Activated T-cell treated with anti-CD3 and anti-CD28 coated beads for 4 hours (primary cell): ENCODE measurements around the gene HMX1.

ENCODE experiments used
- DNase-seq: peaks from one replicate; pipeline ENCODE4 v3.0.0-alpha.2; 2020

Gene HMX1

DNA sequence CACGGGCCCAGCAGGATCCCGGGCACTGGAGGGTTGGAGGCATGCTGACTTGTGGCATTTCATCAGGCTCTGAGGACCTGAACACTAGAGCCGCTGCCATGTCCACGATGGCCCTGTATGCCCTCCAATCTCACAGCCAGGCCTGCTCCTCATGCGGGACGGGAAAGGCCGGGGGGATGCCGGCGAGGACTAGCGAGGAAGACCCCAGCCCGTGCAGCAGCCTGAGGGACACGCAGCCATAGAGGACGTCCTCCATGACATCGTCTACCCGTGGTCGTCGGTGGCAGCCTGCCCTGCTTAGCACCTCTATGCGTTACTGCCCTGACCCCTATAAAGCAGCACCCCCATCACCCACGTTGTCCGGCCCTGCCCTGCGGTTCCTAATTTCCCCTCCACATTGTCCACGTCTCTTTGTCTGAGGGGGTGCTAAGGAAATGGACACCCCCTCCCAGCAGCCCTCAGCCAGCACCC is 32.6 kb downstream of the HMX1 start:
- DNase-seq: no peak

- no peak for DNase-seq
These were observed 33.2 kb downstream of the HMX1 start for GRCh38 chr4:8838296-8838960.

DNA sequence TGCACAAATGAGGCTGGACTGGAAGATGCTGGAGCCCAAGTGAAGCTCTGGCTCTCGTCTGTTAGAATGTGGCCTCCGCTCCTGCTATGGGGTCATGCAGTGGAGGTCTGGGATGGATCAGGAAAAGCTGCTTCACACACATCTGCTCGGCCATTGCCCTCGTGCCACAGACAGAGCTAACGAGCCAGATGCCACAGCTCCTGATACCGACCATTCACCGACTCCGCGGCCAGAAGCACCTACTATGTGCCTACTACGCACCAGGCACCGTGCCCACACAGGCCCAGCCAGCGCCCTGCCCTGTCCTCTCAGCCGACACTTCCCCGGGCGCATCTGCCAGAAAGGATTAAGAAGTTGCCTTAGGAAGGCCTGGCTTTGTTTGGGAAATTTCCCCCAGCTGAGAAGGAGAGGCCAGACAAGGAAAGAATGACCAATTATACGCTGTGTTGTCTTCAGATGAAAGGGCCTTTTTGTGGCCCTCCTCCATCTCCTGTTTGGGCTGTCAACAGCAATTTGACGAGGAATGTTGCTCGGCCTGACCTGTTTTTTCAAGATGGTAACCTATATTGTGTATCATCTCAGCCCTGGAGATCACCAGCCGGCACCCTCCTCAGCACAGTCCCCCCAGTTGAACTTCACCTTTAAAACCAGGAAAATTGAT is 34.3 kb downstream of the HMX1 start:
- no peak for DNase-seq

DNA sequence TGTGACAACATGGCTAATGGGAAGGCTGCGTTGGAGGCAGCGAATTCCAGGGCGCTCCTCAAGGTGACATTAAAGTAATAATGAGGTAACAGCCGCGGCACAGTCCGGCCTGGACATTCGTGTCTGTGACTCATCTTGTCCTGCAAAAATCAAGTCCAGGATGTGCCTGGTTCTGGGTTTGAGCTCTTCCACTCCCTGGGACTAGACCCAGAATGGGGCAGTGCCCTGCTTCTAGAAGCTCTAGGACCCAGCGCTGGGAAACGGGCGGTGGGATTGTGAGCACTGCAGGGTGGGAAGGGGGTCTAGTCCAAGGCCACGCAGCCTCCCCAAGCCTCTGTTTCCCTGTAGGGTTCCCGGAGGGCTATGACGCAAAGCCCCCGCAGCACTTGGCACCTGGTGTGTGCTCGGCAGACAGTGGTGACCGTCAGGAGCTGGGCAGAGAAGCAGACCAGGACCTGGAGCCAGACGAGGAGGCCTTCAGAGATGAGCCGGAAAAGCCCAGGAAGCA is 34.9 kb downstream of the HMX1 start:
- no peak for DNase-seq

DNA sequence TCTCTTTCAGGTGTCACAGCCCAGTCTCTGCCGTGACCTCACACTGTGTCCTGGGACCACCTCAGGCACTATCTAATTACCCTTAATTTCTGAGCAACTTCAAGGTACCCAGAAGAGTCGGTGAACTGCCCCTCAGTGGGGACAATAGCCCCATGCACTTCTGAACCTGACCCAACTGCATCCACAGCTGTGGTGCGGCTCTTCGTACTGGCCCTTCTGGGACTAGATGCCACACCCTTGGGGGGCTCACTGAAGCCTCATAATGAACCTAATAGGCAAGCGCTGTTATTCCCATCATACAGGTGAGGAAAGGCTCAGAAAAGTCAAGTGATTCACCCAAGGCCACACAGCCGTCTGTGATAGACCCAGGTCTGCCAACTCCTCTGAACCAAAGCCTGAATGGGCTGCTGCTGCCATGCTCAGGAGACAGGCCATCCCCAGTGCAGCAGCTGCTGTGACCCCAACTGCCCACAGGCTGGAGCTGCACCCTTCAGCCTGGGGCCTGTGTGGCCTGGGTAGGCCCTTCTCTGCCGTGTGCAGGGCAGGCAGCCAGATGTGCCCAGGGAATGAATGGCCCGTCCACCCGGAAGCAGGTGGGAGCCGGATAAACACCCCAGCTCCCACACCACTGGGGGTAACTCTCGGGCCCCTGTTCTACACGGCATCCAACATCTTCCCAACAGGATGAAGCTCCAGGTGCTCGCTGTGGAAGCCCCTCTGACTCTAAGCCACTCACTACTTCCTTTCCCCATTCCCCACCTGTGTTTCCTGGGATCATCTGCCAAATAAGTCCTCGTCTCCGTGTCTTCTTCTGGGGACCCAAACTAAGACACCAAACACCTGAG is 35.9 kb downstream of the HMX1 start:
- DNase-seq: no peak

DNA sequence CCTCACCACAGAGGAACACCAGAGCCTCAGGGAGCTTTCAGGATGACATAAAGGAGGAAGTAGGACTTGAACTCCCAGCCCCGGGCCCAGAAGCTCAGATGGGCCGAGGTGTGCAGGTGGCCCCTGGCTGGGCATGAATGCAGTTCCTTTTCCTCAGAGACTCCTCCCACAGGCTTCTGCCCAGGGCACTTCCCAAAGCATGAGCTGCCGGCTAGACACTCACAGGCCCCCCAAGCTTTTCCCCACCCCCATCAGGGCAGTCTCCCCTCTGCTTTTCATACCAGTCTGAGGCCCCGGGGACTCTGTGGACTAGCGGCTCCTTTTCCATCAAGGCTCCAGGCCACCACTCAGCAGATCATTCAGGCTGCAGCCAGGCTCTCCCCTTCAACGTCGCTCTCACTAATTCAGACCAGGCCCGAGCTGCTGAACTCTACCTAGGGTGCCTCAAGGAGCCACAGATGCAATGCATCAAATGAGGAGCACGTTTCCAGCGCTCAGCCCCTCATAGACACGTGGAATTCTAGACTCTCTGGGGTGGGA is 36.9 kb downstream of the HMX1 start:
- no peak for DNase-seq

DNA sequence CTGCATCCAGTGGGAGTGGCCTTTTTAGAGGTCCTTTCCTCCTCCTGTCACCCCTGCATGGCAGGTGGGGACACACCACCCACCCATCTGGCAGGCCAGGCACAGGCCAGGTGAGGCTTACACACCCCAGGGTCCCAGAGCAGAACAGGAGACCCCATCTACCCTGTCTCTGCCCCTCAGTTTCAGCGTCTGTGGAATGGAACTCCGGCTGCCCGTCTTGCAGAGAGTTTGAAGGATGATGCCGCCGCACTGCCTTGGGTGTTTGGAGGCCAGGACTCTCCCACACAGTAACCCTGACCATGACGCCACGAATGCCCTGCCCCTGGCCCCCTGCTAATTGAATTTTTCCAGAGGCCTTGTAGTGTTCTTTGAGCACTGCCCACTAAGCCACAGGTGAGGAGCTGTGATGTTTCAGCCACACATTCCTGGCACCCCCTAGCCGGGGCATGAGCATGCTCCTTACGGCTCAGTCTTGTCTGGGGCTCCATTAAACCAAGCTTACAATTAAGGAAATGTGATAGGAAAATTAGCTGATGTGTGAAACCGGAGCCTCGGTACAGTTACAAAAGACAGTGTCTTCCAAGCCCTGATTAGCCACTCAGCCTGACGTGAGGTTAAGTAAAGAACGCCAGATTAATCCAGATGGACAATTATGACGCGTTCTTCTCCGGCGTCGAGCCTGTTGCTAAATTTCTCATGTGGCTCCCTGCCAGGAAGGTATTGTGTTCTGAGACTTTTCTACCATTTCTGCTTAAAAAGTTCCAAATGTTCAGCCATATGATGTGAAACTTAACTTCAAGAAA is 39.3 kb downstream of the HMX1 start:
- DNase-seq: no peak

DNA sequence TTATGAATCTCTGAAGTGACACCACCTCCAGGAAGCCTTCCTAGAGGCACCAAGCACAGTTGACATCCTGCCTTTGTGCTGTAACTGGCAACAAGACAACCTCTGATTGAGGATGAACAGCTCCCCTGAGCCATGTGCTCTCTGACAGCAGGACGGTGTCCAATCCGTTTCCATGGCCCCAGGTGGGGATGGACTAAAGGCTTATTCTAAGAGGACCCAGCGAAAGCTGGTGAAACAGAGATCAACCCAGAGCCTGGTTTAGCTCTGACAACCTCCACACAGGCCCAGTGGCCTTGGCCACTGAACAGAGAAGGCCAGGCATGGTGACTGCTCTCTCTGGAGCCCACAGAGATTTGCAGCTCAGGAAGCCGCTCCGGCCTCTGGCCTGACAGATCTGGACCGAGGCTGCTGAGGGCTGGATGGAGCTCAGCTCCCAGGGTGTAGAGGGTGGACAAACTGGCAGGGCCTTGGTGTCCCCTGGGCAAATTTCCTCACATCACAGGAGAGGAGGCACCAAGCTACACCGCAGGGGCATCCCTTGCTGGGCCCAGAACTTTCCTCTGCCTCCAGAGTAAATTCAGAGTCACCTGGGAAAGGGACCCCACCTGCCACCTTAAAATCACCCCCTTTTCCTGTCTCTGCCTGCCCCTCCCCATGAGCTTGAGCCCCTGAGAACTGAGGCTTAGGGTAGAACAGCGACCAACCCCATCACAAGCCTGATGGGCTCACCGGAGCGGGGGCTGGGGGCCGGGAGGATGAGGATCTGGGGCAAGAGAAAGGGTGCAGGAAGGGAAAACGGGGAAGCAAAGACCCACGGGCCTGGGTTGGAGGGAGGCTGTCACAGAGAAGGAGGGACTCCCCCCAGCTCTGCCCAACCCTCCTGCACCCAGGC is 40.2 kb downstream of the HMX1 start:
- DNase-seq: no peak

GRCh38 chr4:8830611-8831200 is 40.9 kb downstream of the HMX1 start:
- DNase-seq: no peak

GRCh38 chr4:8830056-8830455 is 41.6 kb downstream of the HMX1 start:
- no peak for DNase-seq

DNA sequence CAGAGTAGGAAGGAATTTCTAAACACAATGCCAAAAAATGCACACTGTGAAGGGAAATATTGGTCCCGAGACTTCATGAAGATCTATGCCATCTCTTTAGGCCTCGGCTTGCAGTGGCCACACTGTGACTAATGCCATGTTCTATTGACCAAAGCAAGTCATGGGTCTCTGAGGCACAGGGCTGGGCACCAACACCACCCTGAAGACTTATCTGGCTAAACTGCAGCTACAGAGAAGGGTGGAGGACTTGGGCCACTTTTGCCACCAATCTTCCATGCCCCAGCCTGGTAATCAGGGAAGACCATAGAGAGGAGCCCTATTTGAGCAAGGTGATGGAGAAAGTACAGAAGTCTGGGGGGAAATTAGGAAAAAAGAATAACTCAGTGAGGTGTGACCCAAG is 42.1 kb downstream of the HMX1 start:
- DNase-seq: no peak

DNA sequence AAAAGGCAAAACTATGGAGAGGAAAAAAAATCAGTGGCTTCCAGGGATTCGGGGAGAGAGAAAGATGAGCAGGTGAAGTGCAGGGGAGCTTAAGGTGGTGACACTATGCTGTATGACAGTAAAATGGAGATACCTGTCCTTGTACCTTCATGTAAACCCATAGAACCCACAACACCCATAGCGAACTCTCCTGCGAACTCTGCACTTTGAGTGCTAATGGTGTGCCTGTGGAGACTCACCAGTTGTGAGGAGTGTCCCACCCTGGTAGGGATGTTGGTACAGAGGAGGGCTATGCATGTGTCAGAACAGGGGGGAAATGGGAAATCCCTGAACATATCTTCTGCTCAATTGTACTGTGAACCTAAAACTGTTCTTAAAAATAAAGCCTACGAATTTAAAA is 42.8 kb downstream of the HMX1 start:
- no peak for DNase-seq

- DNase-seq: no peak
These were observed 50.3 kb downstream of the HMX1 start for GRCh38 chr4:8821151-8821950.

GRCh38 chr4:8820178-8821102 is 51.2 kb downstream of the HMX1 start:
- DNase-seq: no peak

DNA sequence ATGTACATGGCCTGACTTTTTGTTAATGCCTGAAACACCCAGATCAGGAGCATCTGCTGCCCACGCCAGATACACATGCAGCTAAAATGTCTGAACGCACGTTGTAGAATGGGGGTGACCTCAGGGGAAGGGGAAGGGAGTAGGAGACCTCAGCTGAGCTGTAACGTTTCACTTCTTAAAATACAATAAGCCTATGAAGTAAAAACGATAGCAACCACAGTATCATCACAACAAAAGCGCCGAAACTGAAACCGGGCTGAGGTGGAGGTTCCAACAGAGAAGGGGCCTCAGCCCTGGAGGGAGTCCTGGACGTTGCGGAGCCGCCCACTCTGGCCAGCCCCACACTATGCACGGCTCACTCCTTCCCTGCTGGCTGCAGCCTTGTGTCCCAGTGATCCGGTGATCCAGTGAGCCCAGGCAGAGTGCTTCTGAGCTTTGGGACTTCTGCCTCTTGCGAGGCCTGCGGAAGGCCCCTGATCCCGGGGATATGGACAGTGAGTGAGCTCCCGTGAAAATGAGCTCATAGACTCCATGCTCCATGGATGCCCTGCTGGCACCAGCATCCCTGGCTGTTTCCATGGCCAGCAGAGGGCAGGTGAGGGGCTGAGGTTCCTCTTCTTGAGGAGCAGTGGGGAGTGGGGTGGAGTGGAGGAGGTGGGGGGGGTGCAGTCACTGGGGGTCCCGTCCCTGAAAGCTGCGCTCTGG is 52.0 kb downstream of the HMX1 start:
- DNase-seq: no peak

DNA sequence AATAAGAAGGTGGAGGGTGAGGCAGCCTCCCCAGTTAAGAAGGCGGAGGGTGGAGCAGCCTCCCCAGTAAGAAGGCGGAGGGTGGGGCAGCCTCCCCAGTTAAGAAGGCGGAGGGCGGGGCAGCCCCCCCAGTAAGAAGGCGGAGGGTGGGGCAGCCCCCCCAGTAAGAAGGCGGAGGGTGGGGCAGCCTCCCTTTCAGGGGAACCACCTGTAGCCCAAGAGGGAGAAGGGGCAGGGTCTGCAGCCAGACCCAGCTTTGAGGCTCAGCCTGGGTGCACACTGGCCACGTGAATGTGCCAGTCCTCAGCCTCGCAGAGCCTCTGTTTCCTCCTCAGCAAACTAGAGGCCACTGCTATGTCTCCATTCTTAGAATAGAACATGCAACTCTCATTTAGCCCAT is 52.6 kb downstream of the HMX1 start:
- no peak for DNase-seq

DNA sequence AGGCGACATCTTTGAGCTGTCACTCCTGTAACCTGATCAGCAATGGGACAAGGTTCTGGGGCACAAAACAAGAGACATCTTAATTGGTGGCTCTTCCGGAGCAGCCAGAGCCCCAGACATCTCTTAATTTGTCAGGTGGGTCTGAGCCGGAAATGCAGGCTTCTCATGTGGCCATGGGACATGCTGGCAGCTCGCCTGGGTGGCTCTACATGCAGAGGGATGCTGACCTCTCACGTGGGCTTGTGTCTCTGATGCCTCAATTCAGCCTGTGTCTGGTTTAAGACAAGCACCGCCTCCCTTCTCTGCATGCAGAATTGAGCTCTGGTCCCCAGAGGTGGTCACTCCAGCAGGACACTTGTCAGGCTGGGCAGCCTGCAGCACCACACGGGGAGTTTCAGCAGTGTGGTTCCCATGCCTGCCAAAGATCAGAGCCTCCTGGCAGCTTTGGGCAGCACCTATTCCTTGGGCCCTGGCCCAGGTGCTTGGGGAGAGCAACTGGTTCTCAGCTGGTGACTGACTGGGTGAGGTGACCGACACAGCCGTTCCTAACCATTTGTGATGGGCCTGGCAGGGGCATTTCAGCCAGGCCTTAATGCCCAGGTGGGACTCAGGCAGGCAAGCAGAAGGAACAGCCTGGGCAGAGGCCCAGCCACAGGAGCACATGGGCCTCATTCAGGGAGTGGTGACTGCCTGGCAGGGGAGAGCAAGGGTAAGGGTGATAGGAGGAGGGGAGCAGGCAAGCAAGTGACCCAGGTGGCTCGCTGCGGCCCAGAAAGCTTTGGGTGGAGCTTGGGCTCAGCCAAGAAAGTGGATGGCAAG is 53.4 kb downstream of the HMX1 start:
- no peak for DNase-seq

DNA sequence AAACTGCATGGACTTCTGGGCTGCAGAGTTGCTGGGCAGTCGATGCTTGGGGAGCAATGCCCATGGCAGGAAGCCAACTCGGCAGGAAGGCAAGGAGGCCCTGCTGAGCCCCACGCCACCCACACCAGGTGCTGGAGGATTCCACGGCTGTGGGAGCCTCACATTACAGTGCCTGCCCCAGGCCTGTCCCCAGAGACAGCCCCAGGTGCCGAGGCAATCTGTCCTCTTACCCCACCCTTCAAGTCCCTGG is 53.9 kb downstream of the HMX1 start:
- DNase-seq: no peak
